ENCODE results near the gene ADAMTS16.

DNA sequence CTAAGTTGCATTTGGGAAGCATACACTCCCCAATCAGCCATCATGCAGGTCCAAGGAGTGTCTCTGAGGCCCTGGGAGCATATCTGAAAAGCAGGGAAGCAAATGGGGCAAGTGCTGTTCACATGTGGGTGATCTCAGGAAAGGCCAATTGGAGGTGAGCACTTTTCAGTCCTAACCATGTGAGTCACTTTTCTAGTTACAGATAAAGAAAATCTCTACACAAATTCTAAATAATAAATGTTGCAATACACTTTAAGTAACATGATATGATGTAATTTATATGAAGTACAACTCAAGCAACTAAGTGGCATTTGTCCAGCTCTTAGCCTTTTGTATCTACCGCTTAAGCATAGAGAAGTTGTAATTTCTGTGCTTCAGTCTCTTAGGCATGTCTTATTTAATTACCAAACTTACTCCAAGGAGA is 18.4 kb downstream of the ADAMTS16 start:
- TF ChIP-seq, protein P1, sequence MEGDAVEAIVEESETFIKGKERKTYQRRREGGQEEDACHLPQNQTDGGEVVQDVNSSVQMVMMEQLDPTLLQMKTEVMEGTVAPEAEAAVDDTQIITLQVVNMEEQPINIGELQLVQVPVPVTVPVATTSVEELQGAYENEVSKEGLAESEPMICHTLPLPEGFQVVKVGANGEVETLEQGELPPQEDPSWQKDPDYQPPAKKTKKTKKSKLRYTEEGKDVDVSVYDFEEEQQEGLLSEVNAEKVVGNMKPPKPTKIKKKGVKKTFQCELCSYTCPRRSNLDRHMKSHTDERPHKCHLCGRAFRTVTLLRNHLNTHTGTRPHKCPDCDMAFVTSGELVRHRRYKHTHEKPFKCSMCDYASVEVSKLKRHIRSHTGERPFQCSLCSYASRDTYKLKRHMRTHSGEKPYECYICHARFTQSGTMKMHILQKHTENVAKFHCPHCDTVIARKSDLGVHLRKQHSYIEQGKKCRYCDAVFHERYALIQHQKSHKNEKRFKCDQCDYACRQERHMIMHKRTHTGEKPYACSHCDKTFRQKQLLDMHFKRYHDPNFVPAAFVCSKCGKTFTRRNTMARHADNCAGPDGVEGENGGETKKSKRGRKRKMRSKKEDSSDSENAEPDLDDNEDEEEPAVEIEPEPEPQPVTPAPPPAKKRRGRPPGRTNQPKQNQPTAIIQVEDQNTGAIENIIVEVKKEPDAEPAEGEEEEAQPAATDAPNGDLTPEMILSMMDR (IDR thresholded peaks at IDR 0.05 in 4 of 5, conservative IDR thresholded peaks at IDR 0.05 in 1 of 5), result no peak
- no peak for TF ChIP-seq POLR2A (IDR thresholded peaks at IDR 0.05)
